Neural cell (in vitro differentiated cells): ENCODE data around the gene SHROOM2. TPM values are rescaled to one million over a fixed set of nuclear protein-coding genes. Genes with fewer than 3 reads are reported as not detected.

Source experiments
- H2AFZ ChIP-seq: fragments of 200-600, 300-800 bp; sonication (generic), shearing (Covaris generic); 2 replicates; pipeline ENCODE4 v1.6.0; 2014; ENCODE audit warnings: low read depth, mild to moderate bottlenecking, antibody characterized with exemption, low read length, moderate library complexity
- H3F3A ChIP-seq: fragments of 200-600 bp; shearing (Covaris generic); 2 replicates; pipeline ENCODE4 v1.6.1; 2016; ENCODE audit warnings: mild to moderate bottlenecking, moderate library complexity, mixed read lengths, antibody characterized with exemption, low read length; ENCODE audit not compliant: insufficient read depth, poor library complexity, severe bottlenecking
- H3K27ac ChIP-seq: fragments of 200-600, 300-800 bp; sonication (generic), shearing (Covaris generic); 2 replicates; pipeline ENCODE4 v1.5.1; 2014; ENCODE audit warnings: mild to moderate bottlenecking, low read length, moderate library complexity
- H3K27me3 ChIP-seq: fragments of 300-800, 200-600 bp; sonication (generic), shearing (Covaris generic); 2 replicates; pipeline ENCODE4 v1.6.0; 2014; ENCODE audit warnings: mild to moderate bottlenecking, low read depth, low read length, moderate library complexity; ENCODE audit not compliant: insufficient read depth
- H3K36me3 ChIP-seq: fragments of 300-800, 200-600 bp; sonication (generic), shearing (Covaris generic); 2 replicates; pipeline ENCODE4 v1.5.1; 2014; ENCODE audit warnings: mild to moderate bottlenecking, antibody characterized with exemption, low read length, moderate library complexity; ENCODE audit not compliant: insufficient read depth
- H3K4me2 ChIP-seq: fragments of 300-800, 200-600 bp; sonication (generic), shearing (Covaris generic); 2 replicates; pipeline ENCODE4 v1.6.0; 2014; ENCODE audit warnings: mild to moderate bottlenecking, low read length
- H3K4me3 ChIP-seq: fragments of 300-800, 200-600 bp; sonication (generic), shearing (Covaris generic); 2 replicates; pipeline ENCODE4 v1.5.1; 2014; ENCODE audit warnings: mild to moderate bottlenecking, low read length, moderate library complexity
- H3K79me2 ChIP-seq: fragments of 200-600 bp; shearing (Covaris generic); replicated peaks from 2 replicates; pipeline ENCODE4 v1.6.0; 2014; ENCODE audit warnings: mild to moderate bottlenecking, low read length, moderate library complexity; ENCODE audit not compliant: insufficient read depth
- H3K9ac ChIP-seq: fragments of 300-800, 200-600 bp; sonication (generic), shearing (Covaris generic); 2 replicates; pipeline ENCODE4 v1.6.1; 2016; ENCODE audit warnings: mild to moderate bottlenecking, low read length, mixed read lengths
- H3K9me2 ChIP-seq: fragments of 200-600 bp; shearing (Covaris generic); 2 replicates; pipeline ENCODE4 v1.6.1; 2016; ENCODE audit warnings: mild to moderate bottlenecking, low read length, mixed read lengths; ENCODE audit not compliant: insufficient read depth
- H3K9me3 ChIP-seq: fragments of 200-600, 300-800 bp; sonication (generic), shearing (Covaris generic); 2 replicates; pipeline ENCODE4 v1.6.1; 2016; ENCODE audit warnings: mild to moderate bottlenecking, mixed run types, low read length, moderate library complexity, mixed read lengths
- H4K20me1 ChIP-seq: fragments of 200-600 bp; shearing (Covaris generic); 2 replicates; pipeline ENCODE4 v1.6.1; 2016; ENCODE audit warnings: mild to moderate bottlenecking, mixed run types; ENCODE audit not compliant: insufficient read depth
- EP300 ChIP-seq: fragments of 450-650 bp; conservative IDR thresholded peaks from 2 replicates; pipeline ENCODE4 v1.6.1; 2014; ENCODE audit warnings: antibody characterized with exemption, mild to moderate bottlenecking, moderate library complexity; ENCODE audit not compliant: poor library complexity, severe bottlenecking
- EZH2 ChIP-seq: fragments of 200-600, 300-800 bp; shearing (Covaris generic), sonication (generic); IDR thresholded peaks from 2 replicates; pipeline ENCODE4 v1.6.1; 2014; ENCODE audit warnings: antibody characterized with exemption, low read length, borderline replicate concordance, mild to moderate bottlenecking; ENCODE audit not compliant: insufficient read depth, poor library complexity, severe bottlenecking
- MXI1 ChIP-seq: fragments of 450-650 bp; conservative IDR thresholded peaks from 2 replicates; pipeline ENCODE4 v1.6.1; 2014; ENCODE audit warnings: antibody characterized with exemption, mild to moderate bottlenecking; ENCODE audit not compliant: poor library complexity, severe bottlenecking
- POLR2AphosphoS5 ChIP-seq: IDR thresholded peaks from 2 replicates; pipeline ENCODE4 v1.6.1; 2012
- RAD21 ChIP-seq: fragments of 450-650 bp; conservative IDR thresholded peaks from 2 replicates; pipeline ENCODE4 v1.6.1; 2014; ENCODE audit warnings: antibody characterized with exemption, mild to moderate bottlenecking, moderate library complexity
- REST ChIP-seq: IDR thresholded peaks from 2 replicates; pipeline ENCODE4 v1.6.1; 2012; ENCODE audit warnings: borderline replicate concordance
- SMC3 ChIP-seq: fragments of 450-650 bp; conservative IDR thresholded peaks from 2 replicates; pipeline ENCODE4 v1.6.1; 2014; ENCODE audit warnings: antibody characterized with exemption, mild to moderate bottlenecking, moderate library complexity; ENCODE audit not compliant: poor library complexity
- TAF1 ChIP-seq: IDR thresholded peaks from 2 replicates; pipeline ENCODE4 v1.6.1; 2012; ENCODE audit warnings: low read depth
- polyA plus RNA-seq: library from polyadenylated mRNA; depleted of rRNA; stranded (reverse); fragments of >200 nt; gene quantifications from 2 replicates; pipeline ENCODE4 v1.2.3, GENCODE V29; 2014
- TF ChIP-seq, protein P1 (sequence below): fragments of 450-650 bp; IDR thresholded peaks from 2 replicates; pipeline ENCODE4 v1.5.1; 2014; ENCODE audit warnings: antibody characterized with exemption, mild to moderate bottlenecking, moderate library complexity; ENCODE audit not compliant: poor library complexity, severe bottlenecking

SHROOM2 gene
- polyA plus RNA-seq, 1 donor from 2014 or later, result 9.2 TPM

- Histone ChIP-seq H3K27me3 (no peaks in the 10 kb centered on the region), H3K4me2 (no peak overlapping the region), H3K9ac (no peak overlapping the region)
Measured at GRCh38 chrX:9745417-9746115, 40.7 kb upstream of the SHROOM2 start.

DNA sequence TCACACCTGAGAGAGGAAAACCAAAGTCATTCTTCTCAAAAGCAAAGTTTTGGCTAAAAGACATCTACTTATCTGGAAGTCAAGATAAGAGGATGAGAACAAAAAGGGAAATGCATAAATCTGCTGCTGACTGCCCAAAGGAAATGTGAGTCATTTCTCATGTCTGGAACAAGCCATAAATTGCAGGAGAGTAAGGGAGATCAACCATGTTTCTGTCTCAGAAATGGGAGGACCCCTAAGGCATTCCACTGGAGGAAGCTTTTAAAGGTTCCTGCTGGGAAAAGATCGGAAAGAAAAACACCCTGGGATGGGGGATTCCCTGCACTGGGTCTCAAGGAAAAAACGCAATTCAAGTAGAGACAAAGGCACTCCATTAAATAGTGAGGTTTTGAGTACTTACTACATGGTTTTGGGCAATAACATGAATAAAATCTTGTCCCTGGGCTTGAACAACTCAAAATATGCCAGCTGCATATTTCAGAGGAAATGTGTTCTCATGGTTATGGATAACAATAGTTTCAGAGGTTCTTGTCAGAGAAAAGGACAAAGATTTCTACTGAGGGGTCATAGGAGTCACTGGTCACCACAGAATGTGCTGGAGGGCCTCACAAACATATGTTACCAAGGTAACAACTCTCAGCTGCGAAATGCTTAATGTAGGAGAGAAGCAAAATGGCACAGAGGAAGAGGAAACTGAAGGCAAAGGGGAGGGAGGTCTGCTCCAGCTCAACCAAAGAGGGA, 39.9 kb upstream of the SHROOM2 start:
- Histone ChIP-seq H3K27me3 (no peaks in the 10 kb centered on the region), H3F3A (no peaks in the 10 kb centered on the region), H3K36me3 (no peaks in the 10 kb centered on the region), H3K27ac (no peak overlapping the region), H3K9me2 (no peaks in the 10 kb centered on the region), H3K4me2 (no peak overlapping the region), H3K79me2 (no peaks in the 10 kb centered on the region), H3K4me3 (no peak overlapping the region), H3K9me3 (no peaks in the 10 kb centered on the region), H4K20me1 (no peaks in the 10 kb centered on the region), H3K9ac (no peak overlapping the region), H2AFZ (no peak overlapping the region)
- no peak for TF ChIP-seq MXI1
- no peak for TF ChIP-seq RAD21
- no peak for TF ChIP-seq POLR2AphosphoS5
- no peak for TF ChIP-seq REST

More at GRCh38 chrX:9745417-9746115, 40.7 kb upstream of the SHROOM2 start:
- Histone ChIP-seq H4K20me1 (no peaks in the 10 kb centered on the region), H3K9me2 (no peaks in the 10 kb centered on the region), H3K4me3 (no peak overlapping the region), H3K79me2 (no peaks in the 10 kb centered on the region), H3K9me3 (no peaks in the 10 kb centered on the region), H3K27ac (no peak overlapping the region), H3K36me3 (no peaks in the 10 kb centered on the region), H2AFZ (no peak overlapping the region), H3F3A (no peaks in the 10 kb centered on the region)
- TF ChIP-seq EZH2 (no peak), SMC3 (no peak)

DNA sequence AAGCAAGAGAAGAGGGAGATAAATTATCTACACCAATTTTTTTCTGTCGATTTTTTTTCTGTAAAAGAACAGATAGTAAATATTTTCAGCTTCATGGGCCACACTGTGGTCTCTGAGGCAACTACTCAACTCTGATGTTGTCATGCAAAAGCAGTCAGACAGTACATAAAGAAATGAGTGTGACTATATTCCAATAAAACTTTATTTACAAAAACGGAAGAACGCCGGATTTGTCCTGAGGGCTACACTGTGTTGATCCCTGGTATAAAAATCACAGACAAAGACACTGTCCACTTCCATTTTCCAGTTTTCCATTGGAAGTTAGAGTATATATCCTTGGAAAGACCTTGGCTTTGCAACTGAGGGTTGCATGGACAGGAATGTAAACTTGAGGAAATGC, 38.6 kb upstream of the SHROOM2 start:
- H4K20me1 ChIP-seq, result no peaks in the 10 kb centered on the region
- no peaks in the 10 kb centered on the region for H3F3A ChIP-seq
- H2AFZ ChIP-seq, result no peak overlapping the region
- H3K27me3 ChIP-seq, result no peaks in the 10 kb centered on the region
- H3K9me2 ChIP-seq, result no peaks in the 10 kb centered on the region
- no peak overlapping the region for H3K4me2 ChIP-seq
- H3K4me3 ChIP-seq, result no peak overlapping the region
- H3K27ac ChIP-seq, result no peak overlapping the region
- TF ChIP-seq REST (no peak), SMC3 (no peak), TAF1 (no peak), POLR2AphosphoS5 (no peak), EZH2 (no peak), RAD21 (no peak), EP300 (no peak), MXI1 (no peak)
- TF ChIP-seq, protein P1, sequence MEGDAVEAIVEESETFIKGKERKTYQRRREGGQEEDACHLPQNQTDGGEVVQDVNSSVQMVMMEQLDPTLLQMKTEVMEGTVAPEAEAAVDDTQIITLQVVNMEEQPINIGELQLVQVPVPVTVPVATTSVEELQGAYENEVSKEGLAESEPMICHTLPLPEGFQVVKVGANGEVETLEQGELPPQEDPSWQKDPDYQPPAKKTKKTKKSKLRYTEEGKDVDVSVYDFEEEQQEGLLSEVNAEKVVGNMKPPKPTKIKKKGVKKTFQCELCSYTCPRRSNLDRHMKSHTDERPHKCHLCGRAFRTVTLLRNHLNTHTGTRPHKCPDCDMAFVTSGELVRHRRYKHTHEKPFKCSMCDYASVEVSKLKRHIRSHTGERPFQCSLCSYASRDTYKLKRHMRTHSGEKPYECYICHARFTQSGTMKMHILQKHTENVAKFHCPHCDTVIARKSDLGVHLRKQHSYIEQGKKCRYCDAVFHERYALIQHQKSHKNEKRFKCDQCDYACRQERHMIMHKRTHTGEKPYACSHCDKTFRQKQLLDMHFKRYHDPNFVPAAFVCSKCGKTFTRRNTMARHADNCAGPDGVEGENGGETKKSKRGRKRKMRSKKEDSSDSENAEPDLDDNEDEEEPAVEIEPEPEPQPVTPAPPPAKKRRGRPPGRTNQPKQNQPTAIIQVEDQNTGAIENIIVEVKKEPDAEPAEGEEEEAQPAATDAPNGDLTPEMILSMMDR, result no peak
- no peak overlapping the region for H3K9ac ChIP-seq
- no peaks in the 10 kb centered on the region for H3K36me3 ChIP-seq
- no peaks in the 10 kb centered on the region for H3K9me3 ChIP-seq
- no peaks in the 10 kb centered on the region for H3K79me2 ChIP-seq
